Measurements from ENCODE around the gene HEMK1. TPM values are rescaled to one million over a fixed set of nuclear protein-coding genes. Genes with fewer than 3 reads are reported as not detected.

Gene HEMK1
- total RNA-seq, 1 experiment from 2014 or later: 12.5 TPM

- H3K4me3 Mint-ChIP-seq: no peak overlapping the region
- Histone ChIP-seq H3K79me1 (ENCODE audit: insufficient read depth, low read depth, low read length, poor library complexity, severe bottlenecking) (no peaks in the 10 kb centered on the region), H2BK15ac (ENCODE audit: low read depth, low read length) (no peak overlapping the region), H2AK5ac (ENCODE audit: insufficient read length, low read length) (no peak overlapping the region), H4K20me1 (ENCODE audit: control insufficient read depth, insufficient read depth, insufficient read length) (no peaks in the 10 kb centered on the region), H3K14ac (ENCODE audit: insufficient read depth, low read length) (no peak overlapping the region), H3K23me2 (ENCODE audit: insufficient read length, low read depth, low read length, poor library complexity, severe bottlenecking) (no peaks in the 10 kb centered on the region), H4K8ac (replicated peaks; ENCODE audit: insufficient read length, low read depth, low read length) (no peak overlapping the region), H3K4me1 (ENCODE audit: insufficient read depth, low read length) (no peaks in the 10 kb centered on the region), H3K9me3 (ENCODE audit: control insufficient read depth, low read depth, low read length) (no peaks in the 10 kb centered on the region), H3T11ph (ENCODE audit: low read length) (no peak overlapping the region), H2BK12ac (ENCODE audit: insufficient read length, low read depth, low read length) (no peak overlapping the region), H2BK20ac (ENCODE audit: low read depth, low read length, poor library complexity, severe bottlenecking) (no peak overlapping the region), H3K18ac (ENCODE audit: insufficient read length, low read depth, low read length) (no peak overlapping the region), H3K4ac (ENCODE audit: low read depth, low read length) (no peak overlapping the region), H3K27ac (ENCODE audit: insufficient read length, low read depth, low read length) (no peak overlapping the region), H3K79me2 (ENCODE audit: insufficient read depth, low read length) (no peaks in the 10 kb centered on the region), H3K9ac (ENCODE audit: extremely low read depth, insufficient read length, low read length) (no peak overlapping the region), H3K56ac (ENCODE audit: insufficient read length, low read depth, low read length) (no peak overlapping the region), H4K91ac (ENCODE audit: insufficient read length, low read depth, low read length) (no peak overlapping the region), H4K5ac (ENCODE audit: insufficient read length, low read depth, low read length) (no peak overlapping the region), H3K27me3 (ENCODE audit: insufficient read depth, low read length) (no peaks in the 10 kb centered on the region), H3K23ac (ENCODE audit: insufficient read length, low read depth, low read length) (no peak overlapping the region), H2BK5ac (ENCODE audit: insufficient read length, low read length) (no peak overlapping the region), H2AFZ (ENCODE audit: low read length) (no peak overlapping the region), H2BK120ac (ENCODE audit: low read depth, low read length, poor library complexity, severe bottlenecking) (no peak overlapping the region), H3K4me2 (ENCODE audit: insufficient read depth, insufficient read length, low read length) (no peak overlapping the region)
- H3K27me3 Mint-ChIP-seq (ENCODE audit: low read depth): no peaks in the 10 kb centered on the region; the same call in 1 of the 2 replicates
- no peaks in the 10 kb centered on the region; a peak in 1 of 7 replicates for H3K36me3 Mint-ChIP-seq (ENCODE audit: insufficient read depth in 1 of 3, low read depth in 3 of 3)
- no peak overlapping the region for H3K27ac Mint-ChIP-seq
- DNase-seq: peak; percentile 78
- no CpG with 5 or more reads among the region's 2 CpGs for WGBS (ENCODE audit: extremely low coverage, insufficient read length, low lambda C conversion rate)
- H3K4me1 Mint-ChIP-seq: peaks cover 42 to 56% of the 10 kb centered on the region in 2 experiments
- H3K9me3 Mint-ChIP-seq: no peaks in the 10 kb centered on the region; a peak in 1 of 5 replicates
- peak; percentile 91 for TF ChIP-seq CTCF (conservative IDR thresholded peaks at IDR 0.05)
These were observed 26.9 kb upstream of the HEMK1 start for GRCh38 chr3:50542177-50543034.

Measured in H9 (cell line).